Stimulated activated CD4-positive, alpha-beta T cell treated with anti-CD3 and anti-CD28 coated beads, Interleukin-15, amount 100 ng/mL, for 1 hour (primary cell): Measurements from ENCODE around the gene PRRT2.

Experiments
- DNase-seq, 2 donors: peaks; one replicate each; pipeline ENCODE4 v3.0.0-alpha.2; 2020; ENCODE audit warnings: low read depth in 1 of 2, low spot score in 1 of 2

Gene PRRT2

DNA sequence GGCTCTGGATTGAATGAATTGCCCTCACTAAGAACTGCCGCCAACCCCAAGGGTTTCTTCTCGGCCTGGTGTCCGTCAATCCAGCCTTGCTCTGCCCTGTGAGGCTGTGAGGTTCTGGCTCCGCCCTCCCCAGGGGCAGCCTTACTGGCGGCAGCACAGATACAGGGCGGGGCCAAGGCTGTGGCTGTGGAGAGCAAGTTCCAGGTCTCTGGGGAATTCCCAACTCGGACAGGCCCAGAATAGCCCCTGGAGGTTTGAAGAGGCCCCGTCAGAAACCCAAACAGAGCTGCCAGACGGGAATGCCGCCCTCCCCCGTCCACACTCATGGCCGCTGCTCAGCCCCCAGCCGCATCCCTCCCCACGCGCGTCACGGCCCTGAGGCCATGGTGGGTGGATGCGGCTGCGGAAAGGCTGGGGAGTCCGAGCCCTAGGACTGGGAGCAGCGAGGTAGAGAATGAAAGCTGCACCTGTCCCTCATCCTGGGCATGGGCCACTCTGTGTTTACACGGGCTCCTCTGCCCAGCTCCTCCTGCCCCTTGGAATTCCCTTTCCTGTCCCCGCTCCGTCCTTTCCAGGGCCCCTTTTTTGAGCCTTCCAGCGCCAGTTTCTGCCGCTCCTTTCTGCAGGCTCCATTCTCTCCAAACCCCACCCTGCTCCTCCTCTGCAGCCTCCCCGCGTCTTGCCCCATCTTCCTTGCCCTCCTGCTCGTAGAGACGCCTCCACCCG, 660 bp upstream of the PRRT2 start:
- DNase-seq = peak; percentile 37 to 51

DNA sequence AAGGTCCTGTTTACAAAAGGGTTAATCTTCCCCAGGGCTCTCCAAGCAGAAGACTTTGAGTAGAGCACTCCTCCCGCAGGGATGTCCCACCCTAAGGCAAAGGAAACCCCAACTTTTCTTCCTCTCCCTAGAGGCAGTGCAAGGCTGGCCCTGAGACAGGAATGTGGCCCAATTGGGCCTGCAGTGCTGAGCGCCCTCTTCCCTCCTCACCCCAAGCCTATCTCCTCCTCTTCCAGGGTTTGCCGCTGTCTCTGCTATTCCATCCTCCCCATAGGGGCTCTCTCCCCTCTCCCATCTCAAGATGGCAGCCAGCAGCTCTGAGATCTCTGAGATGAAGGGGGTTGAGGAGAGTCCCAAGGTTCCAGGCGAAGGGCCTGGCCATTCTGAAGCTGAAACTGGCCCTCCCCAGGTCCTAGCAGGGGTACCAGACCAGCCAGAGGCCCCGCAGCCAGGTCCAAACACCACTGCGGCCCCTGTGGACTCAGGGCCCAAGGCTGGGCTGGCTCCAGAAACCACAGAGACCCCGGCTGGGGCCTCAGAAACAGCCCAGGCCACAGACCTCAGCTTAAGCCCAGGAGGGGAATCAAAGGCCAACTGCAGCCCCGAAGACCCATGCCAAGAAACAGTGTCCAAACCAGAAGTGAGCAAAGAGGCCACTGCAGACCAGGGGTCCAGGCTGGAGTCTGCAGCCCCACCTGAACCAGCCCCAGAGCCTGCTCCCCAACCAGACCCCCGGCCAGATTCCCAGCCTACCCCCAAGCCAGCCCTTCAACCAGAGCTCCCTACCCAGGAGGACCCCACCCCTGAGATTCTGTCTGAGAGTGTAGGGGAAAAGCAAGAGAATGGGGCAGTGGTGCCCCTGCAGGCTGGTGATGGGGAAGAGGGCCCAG, 1.0 kb downstream of the PRRT2 start:
- no peak for DNase-seq

DNA sequence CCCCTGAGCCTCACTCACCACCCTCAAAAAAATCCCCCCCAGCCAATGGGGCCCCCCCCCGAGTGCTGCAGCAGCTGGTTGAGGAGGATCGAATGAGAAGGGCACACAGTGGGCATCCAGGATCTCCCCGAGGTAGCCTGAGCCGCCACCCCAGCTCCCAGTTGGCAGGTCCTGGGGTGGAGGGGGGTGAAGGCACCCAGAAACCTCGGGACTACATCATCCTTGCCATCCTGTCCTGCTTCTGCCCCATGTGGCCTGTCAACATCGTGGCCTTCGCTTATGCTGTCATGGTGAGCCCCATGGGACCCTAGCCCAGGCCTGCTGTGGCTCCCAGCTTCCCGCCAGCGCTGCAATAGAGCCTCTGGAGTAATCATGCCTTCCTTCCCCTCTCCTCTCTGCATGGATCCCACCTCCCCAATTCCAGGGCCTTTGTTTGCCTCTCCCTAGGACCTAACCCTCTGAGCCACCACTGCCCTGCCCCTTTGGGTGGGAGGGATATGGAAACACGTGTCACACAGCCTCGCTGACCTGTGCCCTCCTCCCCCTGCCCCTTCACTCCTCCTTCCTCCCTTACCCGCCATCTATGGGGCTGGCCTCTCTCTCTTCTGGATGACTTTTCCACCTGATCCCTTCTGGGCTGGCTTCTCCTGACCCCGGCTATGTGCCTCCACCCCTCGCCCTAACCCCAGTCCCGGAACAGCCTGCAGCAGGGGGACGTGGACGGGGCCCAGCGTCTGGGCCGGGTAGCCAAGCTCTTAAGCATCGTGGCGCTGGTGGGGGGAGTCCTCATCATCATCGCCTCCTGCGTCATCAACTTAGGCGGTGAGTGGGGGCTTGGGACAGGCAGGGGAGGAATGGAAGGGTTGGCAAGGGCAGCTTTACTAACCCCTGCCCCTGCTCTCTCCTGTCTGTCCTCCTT, 1.9 kb downstream of the PRRT2 start:
- no peak for DNase-seq

DNA sequence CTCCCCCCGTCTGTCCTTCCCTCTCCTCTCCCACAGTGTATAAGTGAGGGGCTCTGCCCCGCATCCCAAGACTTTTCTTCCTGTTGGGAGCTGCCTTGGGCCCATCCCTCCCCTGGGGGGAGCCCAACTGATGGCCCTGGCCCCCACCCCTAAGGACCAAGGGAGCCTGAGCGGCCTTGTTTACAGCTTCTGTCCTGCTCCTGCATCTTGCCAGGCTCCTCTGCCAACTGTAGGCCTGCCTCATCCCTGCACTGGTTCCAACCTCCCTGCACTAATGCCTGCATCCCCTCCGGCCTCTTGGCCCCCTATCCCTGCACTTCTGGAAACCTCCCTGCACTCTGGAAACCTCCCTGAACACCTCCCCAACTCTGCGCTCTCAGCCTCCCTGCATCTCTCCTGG, 2.6 kb downstream of the PRRT2 start:
- DNase-seq = no peak

DNA sequence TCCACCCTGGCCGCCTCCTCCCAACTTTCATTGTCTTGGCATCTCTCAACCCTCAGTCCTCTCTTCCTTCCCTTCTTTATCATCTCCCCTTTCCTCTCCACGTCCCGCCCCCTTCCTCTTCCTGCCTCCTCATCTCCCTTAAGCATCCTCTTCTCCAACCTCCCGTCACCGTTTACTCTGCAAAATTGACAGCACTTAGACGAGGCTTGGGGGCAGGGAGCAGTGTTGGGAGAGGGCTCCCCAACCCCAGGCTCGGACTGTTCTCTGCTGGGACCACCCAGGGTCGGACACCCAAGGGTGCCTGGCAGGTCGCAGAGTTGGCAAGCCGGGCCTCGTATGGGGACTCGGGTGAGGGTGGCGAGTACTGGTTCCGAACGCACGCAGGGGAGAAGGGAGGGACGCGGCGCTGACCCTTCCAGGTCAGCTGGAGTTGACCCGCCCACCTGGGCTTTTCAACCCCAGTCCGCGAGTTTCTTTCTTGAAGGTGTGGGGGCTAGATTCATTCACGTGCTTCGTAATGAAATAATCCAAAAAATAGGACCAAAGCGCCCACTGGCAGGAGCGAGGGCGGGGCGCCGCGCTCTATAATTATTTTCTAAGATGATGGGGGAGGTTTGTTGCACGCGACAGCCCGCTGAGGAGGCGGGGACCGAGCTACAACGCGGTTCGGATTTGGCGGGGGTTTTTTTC, 3.2 kb downstream of the PRRT2 start:
- DNase-seq = peak in 1 of 2 donors; percentile 42

DNA sequence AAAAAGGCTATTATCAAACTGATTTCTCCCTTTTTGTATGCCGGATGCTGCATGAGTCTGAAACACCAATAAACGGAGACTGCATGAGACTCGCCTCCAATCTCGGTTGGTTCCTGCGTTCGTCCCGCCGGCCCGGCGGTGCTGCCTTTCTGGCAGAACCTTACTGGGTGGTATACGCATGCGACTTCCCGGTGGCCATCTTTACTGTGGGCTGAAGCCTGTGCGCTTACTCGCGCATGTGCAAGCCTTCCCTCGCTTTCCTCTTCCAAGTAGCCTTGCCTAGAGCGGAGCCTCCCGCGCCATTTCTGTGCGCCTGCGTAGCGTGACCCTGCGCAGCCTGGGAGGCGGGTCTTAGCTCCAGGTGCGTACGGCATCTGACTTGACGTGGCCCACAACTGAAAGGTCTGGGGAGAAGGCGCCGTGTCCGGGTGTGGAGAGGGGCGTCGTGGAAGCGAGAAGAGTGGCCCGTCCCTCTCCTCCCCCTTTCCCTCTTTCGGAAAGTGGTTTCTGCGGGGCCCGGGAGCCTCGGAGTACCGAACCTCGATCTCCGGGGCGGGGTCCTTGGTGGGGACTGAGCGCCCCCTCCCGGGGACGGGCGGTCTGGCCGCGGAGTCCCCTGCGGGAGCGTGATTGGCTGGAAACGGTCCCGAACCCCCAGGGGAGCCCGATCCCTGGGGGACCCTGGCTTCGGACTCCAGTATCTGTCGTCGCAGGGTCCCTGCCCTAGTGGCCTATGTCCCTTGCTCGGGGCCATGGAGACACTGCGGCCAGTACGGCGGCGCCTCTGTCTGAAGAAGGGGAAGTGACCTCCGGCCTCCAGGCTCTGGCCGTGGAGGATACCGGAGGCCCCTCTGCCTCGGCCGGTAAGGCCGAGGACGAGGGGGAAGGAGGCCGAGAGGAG, 4.0 kb downstream of the PRRT2 start, which contains the start of gene PAGR1:
Gene PAGR1, plus strand, starts transcription at position 360 of the 901 bp plus-strand sequence. Its CDS starts 374 bp downstream, at position 734.
- peak; percentile 96 to 98 for DNase-seq

DNA sequence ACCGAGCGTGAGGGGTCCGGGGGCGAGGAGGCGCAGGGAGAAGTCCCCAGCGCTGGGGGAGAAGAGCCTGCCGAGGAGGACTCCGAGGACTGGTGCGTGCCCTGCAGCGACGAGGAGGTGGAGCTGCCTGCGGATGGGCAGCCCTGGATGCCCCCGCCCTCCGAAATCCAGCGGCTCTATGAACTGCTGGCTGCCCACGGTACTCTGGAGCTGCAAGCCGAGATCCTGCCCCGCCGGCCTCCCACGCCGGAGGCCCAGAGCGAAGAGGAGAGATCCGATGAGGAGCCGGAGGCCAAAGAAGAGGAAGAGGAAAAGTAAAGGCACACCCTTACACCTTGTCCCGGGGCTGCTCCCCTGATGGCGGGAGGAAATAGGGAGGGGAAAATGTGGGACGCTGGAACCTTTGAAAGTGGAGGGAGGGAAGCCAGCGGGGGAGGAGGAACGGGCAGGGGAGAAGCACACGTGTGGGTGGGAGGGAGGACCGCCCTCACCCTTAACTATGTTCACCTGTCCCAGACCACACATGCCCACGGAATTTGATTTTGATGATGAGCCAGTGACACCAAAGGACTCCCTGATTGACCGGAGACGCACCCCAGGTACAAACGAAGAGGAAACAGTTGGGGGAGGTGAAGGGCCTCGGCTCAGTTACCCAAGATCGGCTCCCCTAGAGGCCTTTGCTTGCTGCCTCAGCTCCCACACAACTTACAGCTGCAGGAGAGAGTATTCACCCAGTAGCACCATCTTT, 4.9 kb downstream of the PRRT2 start:
- peak in 1 of 2 donors; percentile 40 for DNase-seq

DNA sequence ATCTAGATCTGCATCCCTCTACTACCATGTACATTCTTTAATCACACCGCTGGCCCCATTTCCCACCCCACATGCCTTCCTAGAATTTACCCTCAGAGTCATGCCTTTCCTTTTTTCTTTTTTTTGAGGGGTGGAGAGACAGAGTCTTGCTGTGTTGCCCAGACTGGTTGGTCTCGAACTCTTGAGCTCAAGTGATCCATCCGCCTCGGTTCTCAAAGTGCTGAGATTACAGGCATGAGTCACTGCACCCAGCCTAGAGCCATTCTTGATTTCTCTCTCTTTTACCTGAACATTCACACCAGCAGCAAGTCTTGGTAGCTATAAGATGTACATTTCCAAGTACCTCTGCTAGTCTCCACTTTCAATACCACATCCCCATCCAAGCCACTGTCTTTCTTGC, 6.1 kb downstream of the PRRT2 start:
- DNase-seq = no peak

DNA sequence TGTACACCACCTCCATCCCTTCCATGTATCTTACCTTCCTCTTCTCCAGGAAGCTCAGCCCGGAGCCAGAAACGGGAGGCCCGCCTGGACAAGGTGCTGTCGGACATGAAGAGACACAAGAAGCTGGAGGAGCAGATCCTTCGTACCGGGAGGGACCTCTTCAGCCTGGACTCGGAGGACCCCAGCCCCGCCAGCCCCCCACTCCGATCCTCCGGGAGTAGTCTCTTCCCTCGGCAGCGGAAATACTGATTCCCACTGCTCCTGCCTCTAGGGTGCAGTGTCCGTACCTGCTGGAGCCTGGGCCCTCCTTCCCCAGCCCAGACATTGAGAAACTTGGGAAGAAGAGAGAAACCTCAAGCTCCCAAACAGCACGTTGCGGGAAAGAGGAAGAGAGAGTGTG, 7.5 kb downstream of the PRRT2 start:
- DNase-seq = no peak

DNA sequence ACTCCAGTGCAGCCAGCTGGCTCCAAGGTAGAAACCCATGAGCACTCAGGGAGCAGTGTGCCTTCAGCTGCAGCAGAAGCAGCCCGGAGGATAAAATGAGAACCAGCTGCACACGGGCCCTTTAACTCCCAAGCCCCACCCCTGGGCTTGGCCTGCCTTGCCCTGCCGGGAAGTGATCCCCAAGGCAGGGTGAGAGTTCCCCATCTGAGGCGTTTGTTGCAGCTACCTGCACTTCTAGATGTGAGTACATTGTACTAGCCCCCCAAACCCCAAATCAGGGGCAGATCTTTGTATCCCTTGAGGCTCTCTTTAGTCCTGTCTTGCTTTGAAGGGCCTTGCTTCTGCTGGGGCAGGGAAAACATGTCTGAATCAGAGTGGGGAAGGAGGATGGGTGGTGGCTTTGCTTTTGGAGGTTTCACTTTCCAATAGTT, 8.3 kb downstream of the PRRT2 start, which contains the start of gene MVP:
Gene MVP, plus strand, starts transcription at position 192 of the 431 bp plus-strand sequence. CDS start 10,088 bp downstream, outside the sequence.
- peak in 1 of 2 donors; percentile 39 for DNase-seq

DNA sequence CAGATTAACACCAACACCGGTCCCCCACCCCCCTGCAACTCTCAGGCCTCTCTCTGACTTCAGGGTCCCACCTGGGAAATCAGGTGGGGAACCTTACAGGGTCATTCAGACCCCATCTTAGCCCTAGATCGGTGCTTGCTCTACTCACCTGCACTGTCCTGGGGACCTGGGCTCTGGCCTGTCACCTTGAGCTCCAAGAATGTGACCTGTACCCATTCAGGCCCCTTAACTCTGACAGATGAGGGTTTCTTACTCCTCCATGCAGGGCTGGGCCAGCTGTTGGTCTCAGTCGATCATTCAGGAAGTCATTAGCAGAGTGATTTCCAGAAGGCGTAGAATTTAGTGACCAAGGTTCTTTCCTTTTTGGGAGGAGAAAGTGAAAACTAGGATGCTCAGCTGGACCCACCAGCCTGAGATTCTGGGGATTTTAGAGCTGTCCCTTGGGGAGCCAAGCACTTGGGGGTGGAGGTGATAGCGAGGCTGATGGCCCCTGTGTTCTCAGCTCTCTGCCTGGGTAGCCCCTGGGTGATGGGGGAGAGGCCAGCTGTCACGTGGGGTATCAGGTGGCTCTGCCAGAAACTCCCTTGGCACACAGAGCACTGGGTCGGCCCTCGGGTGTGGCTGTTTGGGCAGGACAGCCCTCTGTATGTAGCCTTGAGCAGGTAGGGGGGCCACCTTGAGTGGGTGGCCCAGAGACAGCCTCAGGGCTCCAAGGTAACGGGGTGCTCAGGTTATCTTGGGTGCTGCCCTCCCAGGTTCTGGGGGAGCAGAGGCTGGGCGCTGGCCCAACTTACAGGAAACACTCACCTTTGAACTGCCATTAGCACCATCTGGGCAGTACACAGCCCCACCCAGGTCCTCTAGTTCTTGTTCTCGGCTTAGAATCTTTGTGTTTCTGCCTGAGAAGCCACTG, 9.0 kb downstream of the PRRT2 start:
- no peak for DNase-seq

DNA sequence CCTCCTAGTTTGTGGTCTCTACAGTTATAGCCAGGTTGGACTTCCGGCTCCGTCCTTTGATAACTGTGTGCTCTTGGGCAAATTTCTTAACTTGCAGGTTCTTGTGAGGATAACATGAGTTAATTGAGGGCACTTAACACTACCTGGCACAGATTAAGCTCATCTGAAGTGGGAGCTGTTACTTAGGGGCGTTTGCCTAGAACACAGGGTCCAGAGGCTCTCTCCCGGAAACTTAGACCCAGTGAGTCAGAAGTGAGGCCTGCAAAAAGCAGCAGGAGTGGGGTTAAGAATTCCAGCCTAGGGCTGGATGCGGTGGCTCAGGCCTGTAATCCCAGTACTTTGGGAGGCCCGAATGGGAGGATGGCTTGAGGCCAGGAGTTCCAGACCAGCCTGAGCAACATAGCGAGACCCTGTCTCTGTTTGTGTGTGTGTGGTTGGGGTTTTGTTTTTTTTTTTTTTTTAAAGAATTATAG, 9.7 kb downstream of the PRRT2 start:
- DNase-seq = no peak

DNA sequence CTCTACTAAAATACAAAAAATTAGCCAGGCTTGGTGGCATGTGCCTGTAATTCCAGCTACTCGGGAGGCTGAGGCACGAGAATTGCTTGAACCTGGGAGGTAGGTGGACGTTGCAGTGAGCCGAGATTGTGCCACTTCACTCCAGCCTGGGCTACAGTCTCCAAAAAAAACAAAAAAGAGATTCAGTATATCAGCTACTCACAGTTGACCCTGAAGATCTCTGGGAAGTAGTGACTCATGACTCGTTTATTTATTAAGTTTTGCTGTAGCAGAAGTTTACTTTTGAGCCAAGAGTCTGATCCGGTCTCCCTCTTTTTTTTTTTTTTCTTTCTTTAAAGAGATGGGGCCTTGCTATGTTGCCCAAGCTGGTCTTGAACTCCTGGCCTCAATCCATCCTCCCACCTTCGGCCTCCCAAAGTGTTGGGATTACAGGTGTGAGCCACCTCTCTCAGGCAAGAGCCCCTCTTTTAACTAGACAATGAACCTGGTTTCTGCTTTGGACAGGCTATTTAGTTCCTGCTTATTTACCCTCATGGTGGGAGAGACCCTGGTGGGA, 12.7 kb downstream of the PRRT2 start:
- DNase-seq = no peak

DNA sequence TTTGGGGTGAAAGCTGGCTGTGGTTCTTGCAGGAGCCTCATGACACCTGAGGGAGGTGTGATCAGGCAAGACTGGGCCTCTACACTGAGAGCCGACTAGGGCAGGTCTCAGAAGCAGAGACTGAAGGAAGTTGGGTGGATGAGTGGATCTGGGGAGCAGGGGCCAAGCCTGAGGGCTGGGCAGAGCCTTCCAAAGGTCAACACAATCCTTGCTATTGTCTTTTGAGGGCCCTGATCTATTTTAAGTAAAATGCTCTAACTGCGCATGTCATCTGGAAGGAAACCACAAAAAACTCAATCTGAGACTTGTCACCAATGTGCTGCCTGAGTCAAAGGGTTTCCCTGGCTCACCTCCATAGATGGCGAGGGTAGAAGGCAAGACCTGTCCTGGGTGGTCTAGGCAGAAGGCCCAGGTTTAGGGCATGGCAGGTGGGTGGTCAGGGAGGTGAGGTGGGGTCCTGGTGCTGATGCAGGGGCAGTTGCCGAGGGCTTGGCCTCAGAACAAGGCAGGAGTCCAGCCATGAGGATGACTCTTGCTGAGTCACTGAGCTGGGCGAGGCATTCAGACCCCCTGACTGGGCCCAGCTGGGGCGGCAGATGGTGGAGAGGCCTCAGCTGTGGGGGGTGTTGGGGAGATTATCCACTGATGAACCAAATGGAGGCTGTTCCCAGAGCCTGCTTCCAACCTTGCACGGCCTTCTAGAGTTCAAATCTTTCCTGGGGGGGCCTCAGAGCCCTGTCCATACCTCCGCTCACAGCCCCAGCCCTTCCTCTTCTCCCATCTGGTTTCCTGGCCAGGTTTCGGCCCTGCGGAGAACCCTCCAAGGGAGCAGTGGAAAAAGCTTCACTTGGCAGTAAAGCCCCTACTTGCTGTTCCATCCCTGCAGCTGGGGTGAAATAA, 13.4 kb downstream of the PRRT2 start:
- DNase-seq = no peak

DNA sequence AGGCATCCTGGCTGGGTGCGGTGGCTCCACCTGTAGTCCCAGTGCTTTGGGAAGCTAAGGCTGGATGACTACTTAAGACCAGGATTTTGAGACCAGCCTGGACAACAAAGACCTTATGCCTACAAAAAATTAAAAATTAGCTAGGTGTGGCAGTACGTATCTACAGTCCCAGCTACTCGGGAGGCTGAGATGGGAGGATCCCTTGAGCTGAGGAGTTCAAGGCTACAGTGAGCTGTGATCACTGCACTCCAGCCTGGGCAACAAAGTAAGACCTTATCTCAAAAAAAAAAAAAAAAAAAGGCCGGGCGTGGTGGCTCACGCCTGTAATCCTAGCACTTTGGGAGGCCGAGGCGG, 14.3 kb downstream of the PRRT2 start:
- DNase-seq = no peak

DNA sequence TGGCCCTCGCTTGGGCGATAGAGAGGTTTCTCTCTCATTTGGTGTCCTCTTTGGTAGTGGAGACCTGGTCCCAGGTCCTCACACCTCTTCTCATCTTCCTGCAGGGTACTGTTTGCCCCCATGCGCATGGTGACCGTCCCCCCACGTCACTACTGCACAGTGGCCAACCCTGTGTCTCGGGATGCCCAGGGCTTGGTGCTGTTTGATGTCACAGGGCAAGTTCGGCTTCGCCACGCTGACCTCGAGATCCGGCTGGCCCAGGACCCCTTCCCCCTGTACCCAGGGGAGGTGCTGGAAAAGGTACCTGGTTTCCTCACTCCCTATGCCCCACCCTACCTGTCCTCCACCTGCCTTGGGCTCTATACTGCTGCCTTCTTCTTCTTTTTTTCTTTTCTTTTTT, 18.8 kb downstream of the PRRT2 start:
- no peak for DNase-seq
